Measurements from ENCODE around the gene AICDA.
"Not testable (repeated sequence)": the region's sequence is repeated elsewhere in the genome, so short reads cannot be mapped to it uniquely, and the experiment has no call there.

The AICDA gene

DNA sequence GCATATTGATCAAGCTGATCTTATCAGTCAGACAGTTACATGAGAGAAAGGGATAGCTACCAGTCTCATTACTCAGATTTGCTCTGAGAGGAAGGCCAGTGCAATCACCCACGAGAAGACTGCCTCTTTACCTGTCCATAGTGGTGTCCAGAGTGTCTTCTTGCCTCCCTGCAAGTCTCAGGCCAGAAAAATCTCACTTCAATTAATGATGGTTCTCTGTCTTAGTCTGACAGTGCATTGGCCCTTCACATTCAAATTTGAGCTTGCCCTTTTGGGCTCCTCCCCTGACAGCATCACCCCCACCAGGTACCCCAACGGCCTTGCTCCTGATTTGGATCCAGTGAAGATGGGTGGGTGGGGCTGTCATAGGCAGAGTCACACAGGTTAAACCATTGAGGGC is at the start of gene AICDA:
TSS of gene AICDA (minus strand) at position 231 of the 400 bp plus-strand sequence. CDS start at position 139, 92 bp downstream.
- DNase-seq (ENCODE audit: low read depth, low spot score): no peak

DNA sequence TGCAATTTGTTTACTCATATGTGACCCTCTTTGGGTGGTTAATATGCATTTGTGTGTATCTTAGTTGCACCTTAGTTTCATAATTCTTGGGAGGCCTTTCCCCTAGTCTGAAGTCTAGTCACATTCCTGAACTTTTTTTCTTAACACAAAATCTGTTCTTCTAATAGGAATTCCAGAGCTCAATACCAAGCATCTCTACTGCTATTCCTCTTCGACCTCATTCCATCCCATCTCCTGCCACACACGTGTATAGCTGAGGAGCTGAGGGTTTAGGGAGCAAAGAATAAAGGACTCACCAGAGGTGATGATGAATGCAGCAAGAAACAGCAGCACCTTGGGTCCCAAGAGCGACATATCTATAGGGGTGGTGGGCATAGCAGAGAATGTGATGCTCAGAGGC is 49.1 kb upstream of the AICDA start:
- no peak for DNase-seq (ENCODE audit: low read depth, low spot score)

DNA sequence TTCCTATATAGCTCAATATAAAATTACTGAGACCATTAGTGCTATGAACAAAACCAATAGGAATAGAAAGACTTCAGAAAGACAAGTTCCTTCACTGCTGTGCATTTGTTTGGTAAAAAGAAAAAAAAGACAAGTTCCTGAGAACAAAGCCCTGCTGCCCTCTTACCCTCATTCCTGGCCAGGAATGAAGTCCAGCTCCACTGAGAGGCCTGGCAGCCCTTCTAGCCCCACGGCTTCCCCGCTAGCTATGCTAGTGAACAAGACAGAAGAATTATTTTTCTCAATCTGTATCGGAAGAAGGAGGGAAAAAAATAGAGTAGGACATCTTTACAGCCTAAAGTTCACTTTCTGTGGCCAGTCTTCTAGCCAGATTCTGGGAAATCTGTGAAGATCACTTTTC is 48.4 kb upstream of the AICDA start:
- no peak for DNase-seq (ENCODE audit: low read depth, low spot score)

DNA sequence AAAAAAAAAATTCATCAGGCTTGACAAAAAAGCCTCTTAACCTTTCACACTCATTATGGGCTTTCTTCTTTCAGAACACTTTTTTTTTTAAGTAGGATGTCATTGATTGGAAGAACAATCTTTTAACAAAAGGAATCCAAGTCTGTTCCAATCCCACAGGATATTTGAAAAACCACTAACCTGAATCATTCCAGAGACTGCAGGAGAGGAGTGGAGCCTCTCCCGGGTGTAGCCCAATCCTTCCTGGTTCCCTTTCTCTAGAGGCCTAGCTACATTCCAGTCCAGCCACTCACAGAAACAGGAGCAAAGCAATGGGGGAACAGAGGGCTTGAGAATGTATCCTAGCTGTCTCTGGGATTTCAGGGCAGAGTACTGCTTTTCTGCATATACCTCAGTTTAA is 45.7 kb upstream of the AICDA start:
- DNase-seq (ENCODE audit: low read depth, low spot score): no peak

DNA sequence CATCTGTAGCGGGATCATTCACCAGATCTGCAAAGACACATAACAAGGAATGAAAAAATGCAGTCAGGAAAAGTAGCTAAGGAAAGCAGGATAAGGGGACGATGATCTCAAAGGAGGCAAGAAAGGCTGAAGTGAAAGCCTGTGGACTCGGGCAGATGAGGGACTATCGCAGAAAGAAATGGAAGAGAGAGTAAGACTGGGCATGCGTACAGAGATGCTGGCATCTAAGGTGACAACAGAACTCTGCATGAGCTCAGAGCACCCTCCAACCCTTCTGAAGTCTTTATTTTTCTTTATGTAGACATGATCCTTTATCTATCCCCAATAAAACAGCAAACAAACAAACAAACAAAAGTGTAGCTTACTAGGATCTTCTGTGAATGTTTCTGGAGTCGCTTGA is 42.8 kb upstream of the AICDA start:
- DNase-seq (ENCODE audit: low read depth, low spot score): no peak

DNA sequence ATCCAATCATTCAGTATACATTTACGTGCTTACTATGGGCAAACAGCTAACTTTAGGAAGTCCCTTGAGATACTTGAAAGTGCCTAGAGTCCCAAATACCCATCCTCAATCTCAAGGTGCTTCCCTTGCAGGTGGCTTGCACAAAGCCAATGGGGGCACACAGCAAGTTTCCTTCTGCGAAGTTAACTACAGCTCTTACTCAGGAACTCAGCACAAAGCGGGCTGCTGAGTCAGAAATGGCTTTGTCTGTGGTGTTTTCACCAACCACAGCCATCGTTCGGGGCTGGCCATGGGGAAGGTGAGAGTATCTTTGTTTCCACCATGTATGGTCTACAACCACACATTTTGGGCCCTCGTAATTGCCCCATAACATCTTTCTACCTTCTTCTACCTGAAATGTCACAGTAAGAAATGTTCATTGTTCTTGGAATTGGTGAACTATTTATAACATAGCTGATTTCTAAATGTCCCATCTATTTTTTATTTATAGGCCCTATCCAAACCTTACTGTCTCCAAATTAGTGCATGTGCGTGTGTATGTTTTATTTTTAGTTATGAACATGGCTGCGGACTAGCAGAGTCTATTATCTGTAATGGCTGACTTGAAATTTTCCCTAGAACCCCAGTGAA is 36.0 kb upstream of the AICDA start:
- peak; percentile 19 for DNase-seq (ENCODE audit: low read depth, low spot score)

DNA sequence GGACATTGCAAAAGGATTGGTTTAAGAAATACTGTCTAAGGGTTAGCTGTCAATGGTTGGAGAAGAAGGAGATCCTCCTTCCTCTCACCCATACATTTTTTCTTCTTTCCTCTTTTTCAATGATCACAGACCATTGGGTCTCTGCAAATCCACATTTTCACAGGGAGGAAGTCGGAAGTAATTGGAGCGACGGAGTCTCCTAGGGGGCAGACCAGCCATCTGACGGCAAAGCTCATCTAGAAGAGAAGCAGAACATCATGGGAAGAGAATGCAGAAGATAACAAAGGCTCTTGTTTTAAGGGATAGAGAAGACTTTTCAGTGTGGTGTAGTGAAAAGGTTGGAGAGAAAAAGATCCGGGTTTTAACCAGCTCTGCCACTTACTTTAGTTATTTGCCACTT is 35.3 kb upstream of the AICDA start:
- no peak for DNase-seq (ENCODE audit: low read depth, low spot score)

DNA sequence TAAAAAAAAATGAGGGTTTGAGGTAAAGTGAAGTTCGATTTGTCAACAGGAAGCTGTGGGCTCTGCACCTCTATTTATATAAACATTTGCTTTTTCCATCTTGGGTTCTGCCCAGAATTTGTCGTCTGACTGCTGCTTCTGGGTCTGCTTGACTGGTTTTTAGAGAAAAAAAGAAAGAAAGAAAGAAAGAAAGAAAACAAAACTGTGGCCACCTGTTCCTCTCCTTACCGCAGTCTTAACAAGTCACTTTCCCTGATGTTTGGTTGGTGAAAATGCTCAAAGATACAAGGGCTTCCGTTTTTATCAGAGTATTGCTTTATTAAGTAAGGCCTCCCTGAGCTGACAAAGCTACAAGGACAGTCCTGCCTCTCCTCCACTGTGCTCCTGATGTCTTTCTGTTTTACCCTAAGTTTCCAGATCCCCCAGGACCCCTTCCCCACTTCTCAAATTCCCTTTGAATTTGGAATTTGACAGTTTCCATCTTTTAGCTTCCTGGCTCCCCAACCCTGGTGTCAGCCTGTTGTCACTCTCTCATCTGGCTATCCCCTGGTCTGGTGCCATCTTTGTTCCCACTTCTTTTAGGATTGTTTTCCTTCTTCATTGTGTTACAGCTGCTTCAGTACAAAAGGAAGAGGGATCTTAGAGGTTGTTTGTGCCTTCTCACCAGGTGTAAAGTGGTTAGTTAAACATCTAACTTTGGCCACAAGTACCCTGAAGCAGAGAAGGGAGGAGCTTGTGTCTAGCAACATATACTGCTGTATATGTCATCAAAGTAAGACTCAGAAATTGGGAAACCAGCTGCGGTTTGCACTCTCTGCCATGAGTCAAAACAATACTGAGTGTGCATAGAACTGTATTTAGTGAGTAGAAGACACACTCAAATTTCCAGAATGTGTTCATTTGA is 31.9 kb upstream of the AICDA start:
- peak; percentile 13 for DNase-seq (ENCODE audit: low read depth, low spot score)

DNA sequence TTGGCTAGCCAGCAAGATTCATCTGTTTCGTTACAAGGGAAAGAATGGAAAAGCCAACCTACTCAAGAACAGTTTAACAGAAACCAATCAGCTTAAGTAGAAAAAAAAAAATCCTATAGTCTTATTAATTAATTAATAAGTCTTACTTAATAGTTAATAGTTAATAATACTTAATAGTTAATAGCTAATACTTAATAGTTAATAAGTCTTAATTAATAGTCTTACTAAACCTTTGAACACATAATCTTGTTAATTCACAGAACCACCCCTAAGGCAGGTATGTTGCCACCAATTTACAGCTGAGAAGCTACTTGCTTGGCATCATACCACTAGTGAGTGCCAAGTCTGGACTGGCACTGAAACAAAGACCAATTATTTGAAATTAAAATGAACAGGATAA is 30.1 kb upstream of the AICDA start:
- no peak for DNase-seq (ENCODE audit: low read depth, low spot score)

DNA sequence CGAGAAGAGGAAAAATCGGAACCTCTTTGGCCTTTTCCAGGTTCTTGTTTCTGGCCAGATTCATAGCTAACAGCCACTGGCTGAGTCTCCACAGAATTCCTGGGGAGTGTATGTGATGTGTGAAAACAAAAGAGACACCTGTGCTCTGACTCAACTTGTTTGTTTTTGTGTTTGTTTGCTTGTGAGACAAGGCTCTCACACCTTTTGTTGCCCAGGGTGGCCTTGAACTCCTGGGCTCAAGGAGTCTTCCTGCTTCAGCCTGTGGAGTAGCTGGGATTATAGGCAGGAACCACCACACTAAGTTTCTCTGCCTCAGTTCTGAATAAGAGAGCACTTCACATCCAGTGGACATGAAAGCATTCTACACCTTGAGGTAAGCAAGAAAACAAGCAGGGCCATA is 27.3 kb upstream of the AICDA start:
- no peak for DNase-seq (ENCODE audit: low read depth, low spot score)

DNA sequence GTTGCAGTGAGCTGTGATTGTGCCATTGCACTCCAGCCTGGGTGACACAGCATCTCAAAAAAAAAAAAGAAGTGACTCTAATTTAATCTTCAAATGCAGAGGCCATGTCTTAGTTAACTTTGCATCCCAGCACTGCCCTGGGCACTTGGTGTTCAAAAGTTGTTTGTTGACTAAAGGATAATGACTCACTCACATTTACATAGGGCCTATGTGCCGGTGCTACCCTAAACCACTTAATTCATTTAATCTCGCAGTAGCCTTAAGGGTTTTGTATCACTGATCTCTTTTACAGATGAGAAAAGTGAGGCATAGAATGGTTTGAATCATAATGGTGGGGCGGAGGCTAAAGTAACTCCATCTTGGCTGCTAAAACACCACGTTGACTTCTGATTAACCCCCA is 26.3 kb upstream of the AICDA start:
- no peak for DNase-seq (ENCODE audit: low read depth, low spot score)

DNA sequence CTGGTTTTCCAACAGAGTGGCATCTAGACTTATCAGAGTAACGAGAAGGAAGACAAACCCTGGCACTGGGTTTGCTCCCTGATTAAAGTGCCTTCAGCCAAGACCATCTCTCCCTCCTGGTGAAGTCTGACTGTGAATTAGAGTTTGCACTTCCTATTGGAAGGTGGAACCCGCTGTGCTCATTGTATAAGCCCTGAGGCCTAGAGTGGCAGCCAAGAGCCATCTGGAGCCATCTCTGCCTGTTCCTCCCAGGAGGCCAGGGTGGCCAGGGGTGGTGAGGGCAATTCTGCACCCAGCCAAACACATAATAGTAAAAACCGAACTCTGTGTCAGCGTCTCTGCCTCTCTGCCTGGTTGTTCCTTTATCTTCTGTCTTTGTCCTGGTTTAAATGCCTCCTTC is 25.0 kb upstream of the AICDA start:
- no peak for DNase-seq (ENCODE audit: low read depth, low spot score)

DNA sequence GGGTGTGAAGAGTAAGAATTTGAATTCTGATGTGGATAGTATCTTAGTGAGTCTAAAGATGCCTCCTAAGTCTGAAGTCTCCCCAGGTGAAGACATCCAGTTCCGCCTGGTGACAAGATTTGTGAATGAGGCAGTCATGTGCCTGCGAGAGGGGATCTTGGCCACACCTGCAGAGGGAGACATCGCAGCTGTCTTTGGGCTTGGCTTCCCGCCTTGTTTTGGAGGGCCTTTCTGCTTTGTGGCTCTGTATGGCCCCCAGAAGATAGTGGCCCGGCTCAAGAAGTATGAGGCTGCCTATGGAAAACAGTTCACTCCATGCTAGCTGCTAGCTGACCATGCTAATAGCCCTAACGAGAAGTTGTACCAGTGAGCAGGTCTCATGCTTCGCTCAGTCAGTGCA is 24.6 kb upstream of the AICDA start:
- DNase-seq (ENCODE audit: low read depth, low spot score): no peak

DNA sequence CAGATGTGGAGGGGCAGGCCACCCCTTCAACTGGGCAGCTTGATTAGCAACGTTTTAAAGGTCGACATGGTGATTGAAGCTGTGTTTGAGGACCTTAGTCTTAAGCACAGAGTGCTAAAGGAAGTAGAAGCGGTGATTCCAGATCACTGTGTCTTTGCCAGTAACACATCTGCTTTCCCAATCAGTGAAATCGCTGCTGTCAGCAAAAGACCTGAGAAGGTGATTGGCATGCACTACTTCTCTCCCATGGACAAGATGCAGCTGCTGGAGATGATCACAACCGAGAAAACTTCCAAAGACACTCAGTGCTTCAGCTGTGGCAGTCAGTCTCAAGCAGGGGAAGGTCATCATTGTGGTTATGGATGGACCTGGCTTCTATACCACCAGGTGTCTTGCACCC is 23.9 kb upstream of the AICDA start:
- DNase-seq (ENCODE audit: low read depth, low spot score): no peak

DNA sequence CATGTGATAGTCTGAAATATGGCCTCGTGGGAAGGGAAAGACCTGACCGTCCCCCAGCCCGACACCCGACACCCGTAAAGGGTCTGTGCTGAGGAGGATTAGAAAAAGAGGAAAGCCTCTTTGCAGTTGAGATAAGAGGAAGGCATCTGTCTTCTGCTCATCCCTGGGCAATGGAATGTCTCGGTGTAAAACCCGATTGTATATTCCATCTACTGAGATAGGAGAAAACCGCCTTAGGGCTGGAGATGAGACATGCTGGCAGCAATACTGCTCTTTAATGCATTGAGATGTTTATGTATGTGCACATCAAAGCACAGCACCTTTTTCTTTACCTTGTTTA is 23.3 kb upstream of the AICDA start:
- DNase-seq (ENCODE audit: low read depth, low spot score): not testable (repeated sequence)

DNA sequence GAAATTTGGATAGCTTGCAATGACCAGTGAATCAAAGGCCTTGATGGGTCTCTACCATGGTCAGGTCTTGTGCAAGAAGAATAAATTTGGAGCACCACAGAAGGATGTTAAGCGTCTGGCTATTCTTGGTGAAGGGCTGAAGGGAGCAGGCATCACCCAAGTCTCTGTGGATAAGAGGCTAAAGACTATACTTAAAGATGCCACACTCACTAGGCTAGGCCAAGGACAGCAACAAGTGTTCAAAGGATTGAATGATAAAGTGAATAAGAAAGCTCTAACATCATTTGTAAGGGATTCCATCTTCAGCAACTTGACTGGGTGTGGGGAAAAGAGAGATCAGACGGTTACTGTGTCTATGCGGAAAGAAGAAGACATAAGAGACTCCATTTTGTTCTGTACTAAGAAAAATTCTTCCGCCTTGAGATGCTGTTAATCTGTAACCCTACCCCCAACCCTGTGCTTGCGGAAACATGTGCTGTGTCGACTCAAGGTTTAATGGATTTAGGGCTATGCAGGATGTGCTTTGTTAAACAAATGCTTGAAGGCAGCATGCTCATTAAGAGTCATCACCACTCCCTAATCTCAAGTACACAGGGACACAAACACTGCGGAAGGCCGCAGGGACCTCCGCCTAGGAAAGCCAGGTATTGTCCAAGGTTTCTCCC is 22.8 kb upstream of the AICDA start:
- not testable (repeated sequence) for DNase-seq (ENCODE audit: low read depth, low spot score)

DNA sequence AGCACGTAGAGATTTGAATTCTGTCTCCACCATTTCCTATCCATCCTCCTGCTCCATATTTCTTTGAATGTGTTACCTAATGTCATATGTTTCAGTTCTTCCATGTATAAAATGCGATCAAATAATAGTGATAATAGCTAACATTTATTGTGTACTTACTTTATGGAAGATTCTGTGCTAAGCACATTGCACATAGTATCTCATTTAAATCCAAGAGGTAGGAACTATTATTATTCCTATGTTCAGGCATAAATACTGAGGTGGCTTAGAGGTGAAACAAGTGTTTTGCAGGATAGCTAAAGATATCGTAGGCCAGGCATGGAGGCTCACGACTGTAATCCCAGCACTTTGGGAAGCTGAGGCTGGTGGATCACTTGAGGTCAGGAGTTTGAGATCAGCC is 17.5 kb upstream of the AICDA start:
- DNase-seq (ENCODE audit: low read depth, low spot score): no peak

DNA sequence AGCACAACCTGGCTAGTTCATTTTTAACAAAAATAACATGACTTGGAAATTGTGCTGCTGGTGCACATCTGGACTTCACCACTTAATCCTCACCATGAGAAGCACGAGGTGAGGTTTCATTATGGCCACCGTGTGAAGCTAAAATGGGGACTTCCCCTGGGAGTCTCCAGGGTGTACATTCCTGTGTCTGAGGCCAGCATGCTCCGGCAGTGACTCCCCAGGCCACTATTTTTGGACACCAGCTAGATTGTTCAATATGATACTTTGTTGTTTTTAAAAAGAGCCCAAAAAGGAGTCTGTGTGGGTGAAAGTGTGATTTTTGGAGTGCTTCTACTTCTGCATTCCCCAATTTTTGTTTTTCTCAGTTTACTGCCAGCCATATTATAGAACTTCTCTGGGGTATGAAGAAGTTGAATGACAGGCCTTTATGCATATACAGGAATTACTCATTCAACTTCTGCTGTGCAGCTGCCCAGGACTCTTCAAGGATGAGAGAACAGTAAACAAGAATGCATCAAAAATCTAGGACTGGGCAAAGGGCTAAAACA is 16.9 kb upstream of the AICDA start:
- DNase-seq (ENCODE audit: low read depth, low spot score): no peak

DNA sequence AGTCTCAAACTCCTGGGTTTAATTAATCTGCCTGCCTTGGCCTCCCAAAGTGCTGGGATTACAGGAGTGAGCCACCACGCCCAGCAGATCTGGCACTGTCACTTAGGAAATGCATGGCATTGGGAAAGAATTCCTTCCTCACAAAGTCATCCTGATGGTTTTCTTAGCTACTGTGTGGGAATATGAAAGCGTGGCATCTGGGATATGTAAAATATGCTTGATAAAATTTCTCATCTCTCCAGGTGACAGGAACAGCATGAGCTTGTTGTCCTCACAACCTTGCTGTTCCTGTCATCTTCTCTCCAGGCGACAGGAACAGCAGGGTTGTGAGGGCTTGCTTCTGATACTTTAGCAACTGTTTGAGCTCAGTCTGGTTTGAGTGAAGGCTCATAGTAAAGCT is 16.1 kb upstream of the AICDA start:
- no peak for DNase-seq (ENCODE audit: low read depth, low spot score)

DNA sequence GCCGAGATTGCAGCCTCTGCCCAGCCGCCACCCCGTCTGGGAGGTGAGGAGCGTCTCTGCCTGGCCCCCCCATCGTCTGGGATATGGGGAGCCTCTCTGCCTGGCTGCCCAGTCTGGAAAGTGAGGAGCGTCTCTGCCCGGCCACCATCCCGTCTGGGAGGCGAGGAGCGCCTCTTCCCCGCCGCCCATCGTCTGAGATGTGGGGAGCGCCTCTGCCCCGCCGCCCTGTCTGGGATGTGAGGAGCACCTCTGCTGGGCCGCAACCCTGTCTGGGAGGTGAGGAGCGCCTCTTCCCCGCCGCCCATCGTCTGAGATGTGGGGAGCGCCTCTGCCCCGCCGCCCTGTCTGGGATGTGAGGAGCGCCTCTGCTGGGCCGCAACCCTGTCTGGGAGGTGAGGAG is 12.1 kb upstream of the AICDA start:
- DNase-seq (ENCODE audit: low read depth, low spot score): not testable (repeated sequence)

DNA sequence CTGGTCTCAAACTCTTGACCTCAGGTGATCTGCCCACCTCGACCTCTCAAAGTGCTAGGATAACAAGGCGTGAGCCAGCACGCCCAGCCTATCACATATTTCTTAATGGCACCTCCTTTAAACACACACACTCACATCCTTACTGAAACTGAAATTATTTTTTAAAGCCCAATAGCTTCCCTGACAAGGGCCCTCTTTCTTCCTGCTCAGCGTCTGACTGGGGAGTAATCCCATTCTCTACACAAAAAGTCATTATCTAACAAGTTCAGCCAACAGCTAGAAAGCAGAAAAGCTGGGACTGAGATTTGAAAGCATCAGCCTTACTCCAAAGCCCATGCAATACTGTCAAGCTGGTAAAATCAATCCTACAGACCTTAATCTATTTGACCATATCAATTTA is 10.0 kb upstream of the AICDA start:
- no peak for DNase-seq (ENCODE audit: low read depth, low spot score)

DNA sequence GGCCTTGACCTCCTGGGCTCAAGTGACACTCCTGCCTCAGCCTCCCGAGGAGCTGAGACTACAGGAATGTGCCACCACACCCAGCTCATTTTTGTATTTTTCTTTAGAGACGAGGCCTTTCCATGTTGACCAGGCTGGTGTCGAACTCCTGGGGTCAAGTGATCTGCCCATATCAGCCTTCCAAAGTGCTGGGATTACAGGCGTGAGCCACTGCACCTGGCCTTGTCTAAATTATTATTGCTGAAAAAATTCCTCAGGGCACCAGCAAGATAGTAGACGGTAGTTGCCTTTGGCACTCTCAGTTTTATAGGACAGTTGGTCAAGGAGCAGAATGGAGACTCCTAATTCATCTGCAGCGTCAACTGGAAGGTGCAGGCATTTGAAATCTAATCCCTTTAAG is 2.5 kb upstream of the AICDA start:
- DNase-seq (ENCODE audit: low read depth, low spot score): no peak

DNA sequence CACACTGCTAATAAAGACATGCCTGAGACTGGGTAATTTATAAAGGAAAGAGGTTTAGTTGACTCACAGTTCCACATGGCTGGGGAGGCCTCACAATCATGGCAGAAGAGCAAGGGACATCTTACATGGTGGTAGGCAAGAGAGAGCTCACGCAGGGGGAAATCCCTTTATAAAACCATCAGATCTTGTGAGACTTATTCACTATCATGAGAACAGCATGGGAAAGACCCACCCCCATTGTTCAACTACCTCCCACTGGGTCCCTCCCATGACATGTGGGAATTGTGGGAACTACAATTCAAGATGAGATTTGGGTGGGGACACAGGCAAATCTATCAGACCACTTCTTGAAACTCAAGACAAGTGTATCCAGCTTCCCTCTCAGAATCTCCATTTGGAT is 1.2 kb upstream of the AICDA start:
- DNase-seq (ENCODE audit: low read depth, low spot score): not testable (repeated sequence)
